Stimulated activated CD4-positive, alpha-beta T cell treated with anti-CD3 and anti-CD28 coated beads, Interleukin-4, amount 100 ng/mL, for 1 hour (primary cell): ENCODE data around the gene NLRP6.
"Not testable (repeated sequence)": the region's sequence is repeated elsewhere in the genome, so short reads cannot be mapped to it uniquely, and the experiment has no call there.

ENCODE experiments used
- DNase-seq: peaks from one replicate; pipeline ENCODE4 v3.0.0-alpha.2; 2020

The NLRP6 gene

DNA sequence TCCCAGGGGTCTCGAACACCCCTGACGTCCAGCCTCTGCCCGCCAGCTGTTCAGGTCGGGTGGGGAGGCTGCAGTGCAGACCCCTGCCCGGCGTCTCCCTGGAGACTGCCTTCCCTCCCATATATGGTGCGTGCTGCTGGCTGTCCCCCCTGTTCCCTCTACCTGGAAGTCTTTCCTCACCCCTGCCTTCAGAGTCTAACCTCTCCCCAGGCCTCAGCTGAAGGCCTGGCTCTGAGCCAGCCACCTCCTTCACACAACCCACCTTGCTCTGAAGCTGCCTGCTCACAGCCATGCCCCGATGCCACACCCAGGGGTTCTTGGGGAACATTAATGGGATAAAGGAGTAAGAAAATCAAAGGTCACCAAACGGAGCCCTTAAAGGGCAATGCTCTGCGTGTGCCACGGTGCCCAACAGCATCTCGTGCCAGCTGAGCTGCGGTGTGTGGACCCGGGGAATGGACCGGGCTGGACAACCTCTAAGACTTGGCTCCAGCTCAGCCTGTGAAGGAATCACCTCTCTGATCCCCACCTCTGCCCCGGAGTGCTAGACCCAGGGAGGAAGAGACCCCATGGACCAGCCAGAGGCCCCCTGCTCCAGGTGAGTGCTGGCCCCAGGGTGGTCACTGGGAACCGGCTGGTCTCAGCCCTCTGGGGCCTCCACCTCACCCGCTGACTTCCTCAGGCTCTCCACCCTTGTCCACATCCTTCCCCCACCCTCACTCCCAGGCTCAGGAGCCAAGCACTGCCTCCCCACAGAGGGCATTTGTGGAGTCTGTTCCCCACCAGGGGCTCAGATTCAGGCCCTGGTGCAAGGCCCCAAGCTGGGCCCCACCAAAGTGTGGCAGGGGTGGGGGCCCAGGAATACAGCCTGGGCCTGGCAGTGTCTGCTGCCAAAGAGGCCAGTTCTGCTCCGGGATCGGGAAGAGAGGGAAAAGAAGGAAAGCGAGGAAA lies at the start of gene NLRP6:
Gene NLRP6, plus strand, starts transcription at position 407 of the 951 bp plus-strand sequence. Its CDS starts 163 bp downstream, at position 570.
- DNase-seq: no peak

DNA sequence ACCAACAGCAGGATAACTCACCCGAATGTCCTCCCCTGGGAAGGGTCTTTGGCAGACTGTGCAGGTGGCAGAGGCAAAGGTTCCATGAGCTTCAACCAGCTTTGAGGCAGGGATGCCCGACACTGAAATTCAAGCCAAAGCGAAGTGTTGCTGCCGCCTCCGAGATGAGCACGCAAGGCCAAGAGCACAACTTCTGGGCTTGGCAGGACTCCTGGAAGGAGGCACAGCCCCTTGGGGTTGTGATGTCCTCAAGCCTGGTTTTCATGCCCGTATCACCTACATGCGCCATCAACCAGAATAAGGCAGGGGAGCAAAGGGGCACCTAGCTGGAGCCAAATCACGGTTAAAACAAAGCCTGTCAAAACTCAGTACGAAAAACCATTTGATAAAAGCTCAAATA lies 47.8 kb upstream of the NLRP6 start:
- DNase-seq: no peak

DNA sequence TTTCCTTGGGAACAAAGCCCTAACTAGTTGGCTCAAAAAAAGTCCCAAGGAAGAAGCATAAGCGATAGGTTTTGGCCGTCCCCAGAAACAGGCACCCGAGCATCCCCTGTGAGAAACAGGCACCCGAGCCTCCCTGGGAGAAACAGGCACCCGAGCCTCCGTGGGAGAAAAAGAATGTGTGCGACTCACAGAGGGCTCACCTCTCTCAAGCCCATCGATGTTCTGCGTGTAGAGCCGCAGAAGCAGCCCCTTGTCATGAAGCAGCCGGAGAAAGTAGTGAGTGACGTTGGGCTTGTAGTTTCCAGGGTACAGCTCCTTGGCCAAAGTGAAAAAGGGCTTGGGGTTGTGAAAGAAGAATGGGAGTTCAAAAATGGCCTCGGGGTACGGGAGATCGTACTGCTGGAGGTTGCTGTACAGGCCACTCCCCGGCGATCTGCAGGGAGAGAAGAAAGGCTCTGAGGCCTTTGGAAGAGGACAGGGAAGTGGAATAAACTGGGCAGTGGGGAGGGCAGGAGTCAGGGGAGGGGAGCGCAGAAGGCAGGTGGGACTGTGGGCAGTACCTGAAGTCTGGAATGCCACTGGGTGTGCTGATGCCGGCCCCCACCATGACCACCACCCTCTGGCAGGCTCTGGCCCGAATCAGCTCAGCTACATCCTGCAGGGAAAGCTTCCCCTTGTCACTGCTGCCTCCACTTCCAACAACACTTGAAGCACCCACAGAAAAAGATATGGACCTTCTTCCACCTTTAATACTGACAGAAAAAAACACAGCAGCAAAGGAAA lies 45.2 kb upstream of the NLRP6 start:
- DNase-seq: no peak

DNA sequence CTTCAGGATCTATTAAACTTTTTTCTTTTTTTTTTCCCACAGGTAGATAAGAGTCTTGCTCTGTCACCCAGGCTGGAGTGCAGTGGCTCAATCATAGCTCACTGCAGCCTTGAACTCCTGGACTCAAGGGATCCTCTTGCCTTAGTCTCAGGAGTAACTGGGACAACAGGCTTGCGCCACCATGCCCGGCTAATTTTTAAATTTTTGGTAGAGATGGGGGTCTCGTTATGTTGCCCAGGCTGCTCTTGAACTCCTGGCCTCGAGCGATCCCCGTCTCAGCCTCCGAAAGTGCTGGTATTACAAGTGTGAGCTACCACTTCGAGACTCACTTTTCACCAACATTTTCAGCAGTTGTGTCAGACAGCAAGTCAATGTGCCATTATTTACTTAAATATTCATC lies 43.0 kb upstream of the NLRP6 start:
- no peak for DNase-seq

DNA sequence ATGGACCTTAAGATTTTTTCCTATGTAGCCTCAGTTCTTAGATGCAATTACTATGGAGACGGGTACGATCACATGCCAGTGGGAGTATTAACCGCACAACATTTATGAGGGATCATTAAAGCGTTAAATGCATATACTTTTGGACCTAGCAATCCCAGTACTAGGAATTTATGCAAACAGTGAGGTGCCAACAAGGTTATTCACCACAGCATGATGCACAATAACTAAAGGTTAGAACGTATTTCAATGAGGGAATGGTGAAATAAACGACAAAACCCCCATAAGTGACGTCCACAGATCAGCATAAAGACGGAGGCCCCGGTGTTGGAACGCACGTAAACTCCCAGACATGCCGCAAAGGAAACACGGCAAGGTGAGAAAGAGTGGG lies 42.6 kb upstream of the NLRP6 start:
- DNase-seq: peak; percentile 66

DNA sequence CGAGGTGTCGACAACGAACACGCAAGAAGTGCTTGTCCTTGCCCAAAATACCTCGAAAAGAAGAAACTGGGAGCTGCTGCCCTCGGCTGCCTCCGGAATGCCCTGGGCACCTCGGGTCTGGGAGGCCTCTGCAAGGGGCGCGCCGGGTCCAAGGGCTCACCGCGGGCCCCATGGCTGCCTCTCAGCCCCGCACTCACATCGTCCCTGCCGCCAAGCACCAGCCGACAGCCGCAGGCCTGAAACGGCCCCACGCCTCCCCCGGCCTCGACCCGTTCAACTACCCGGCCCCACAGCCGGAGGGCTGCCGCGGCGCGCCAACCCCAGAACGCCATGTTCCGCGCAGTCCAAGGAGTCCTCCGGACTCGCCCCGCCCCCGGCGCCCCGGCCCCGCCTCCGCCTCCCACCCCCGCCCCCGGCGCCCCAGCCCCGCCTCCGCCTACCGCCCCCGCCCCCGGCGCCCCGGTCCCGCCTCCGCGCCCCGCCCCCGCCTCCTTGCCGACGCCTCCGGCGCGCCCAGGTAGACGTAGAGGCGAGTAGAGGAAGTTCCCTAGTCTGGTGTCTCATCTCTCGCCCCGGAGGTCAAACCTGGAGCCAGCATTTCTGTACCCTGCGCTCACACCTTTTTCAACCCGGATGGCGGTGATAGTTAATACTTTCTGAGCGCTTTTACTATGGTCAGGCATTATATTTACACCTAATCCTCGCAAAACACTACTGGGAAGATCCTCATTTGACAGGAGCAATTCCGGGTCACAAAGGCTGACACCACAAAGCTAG lies 42.0 kb upstream of the NLRP6 start, which contains the start of gene SIRT3:
Gene SIRT3, minus strand, starts transcription at position 346 of the 777 bp plus-strand sequence. Its CDS starts 14 bp downstream, at position 332.
- peak; percentile 76 for DNase-seq

DNA sequence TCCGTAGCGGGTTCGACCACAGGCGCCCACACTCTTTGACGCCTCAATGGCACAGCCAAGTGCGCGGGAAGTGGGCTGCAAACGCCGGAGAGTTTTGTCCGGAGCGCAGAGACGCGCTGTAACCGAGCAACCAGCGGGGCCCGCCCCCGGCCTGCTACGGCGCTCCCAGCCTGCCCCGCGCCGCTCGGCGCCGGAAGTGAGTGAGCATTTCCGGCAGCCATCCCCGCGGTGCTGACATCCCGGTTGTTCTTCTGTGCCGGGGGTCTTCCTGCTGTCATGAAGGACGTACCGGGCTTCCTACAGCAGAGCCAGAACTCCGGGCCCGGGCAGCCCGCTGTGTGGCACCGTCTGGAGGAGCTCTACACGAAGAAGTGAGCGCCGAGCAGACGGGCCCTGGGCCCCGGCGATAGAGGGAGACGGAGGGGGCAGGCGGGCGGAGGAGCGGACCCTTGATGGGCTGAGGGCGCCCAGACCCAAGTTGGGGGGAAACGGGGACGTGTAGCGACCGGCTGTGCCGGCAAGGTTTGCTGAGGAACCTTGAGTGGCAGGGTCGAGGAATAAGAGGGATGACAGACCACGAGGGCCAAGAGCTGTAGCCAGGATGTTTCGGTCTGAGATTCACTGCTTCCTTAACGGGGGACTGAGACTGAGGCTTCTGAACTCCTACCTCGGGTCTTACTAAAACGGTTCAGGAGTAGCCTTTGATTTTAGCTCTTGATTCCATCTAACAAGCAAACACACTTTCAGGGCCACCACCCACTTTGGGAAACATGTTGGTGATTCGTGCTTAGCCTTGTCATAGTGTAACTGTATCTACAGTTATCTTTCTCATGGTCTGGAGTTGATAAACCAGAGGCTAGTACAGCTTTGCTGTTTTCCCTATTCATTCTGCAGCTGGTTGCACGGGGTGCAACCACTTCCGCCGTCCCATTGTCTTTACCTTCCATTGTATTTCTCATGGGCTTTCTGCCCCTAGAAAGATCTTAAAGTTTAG lies 41.1 kb upstream of the NLRP6 start, which contains the start of gene PSMD13:
Gene PSMD13, plus strand, starts transcription at position 203 of the 994 bp plus-strand sequence. Its CDS starts 74 bp downstream, at position 277.
- DNase-seq: peak; percentile 89

DNA sequence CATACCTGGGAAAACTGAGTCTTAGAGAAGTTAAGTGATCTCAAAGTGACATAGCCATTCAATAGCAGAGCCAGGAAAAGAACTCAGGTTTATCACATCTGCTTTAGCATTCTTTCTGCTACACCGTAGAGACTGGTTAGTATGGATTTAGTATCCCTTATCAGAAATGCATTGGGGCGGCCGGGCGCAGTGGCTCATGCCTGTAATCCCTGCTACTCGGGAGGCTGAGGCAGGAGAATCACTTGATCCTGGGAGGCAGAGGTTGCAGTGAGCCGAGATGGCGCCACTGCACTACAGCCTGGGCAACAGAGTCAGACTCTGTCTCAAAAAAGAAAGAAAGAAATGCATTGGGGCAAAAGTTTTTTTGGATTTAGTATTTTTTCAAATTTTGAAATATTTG lies 39.9 kb upstream of the NLRP6 start:
- not testable (repeated sequence) for DNase-seq

DNA sequence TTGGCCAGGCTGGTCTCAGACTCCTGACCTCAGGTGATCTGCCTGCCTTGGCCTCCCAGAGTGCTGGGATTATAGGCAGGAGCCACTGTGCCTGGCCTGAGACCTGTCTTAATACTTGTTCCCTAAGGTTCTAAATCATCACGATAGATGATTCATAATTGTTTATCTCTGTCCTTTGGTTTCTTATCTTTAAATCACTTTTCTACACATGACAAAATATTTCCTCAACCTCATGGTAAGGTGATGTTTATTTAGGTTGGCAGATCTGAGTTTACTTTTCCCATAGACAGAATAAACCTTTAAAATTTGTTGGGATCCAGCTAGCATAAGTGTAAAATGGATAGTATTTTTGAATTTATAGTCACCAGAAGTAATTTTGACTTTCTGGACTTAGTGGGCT lies 37.9 kb upstream of the NLRP6 start:
- DNase-seq: no peak

DNA sequence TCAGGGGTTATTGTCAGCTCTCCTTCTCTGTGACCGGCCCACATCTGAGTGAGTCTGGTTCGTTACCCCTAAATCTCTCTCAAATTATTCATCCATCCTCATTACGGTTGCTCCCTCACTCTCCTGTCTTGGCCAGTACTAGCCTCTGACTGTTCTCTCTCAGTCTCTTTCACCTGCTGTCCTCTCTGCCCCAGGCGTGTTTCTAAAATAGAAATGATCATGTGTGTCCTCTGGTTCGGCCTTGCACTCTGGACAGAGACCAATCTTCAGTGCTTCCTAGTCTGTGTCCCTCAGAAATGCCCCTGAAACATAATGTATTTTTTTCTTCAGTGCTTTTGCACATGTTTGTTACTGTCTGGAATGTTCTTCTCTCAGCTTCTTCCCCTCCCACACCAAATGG lies 36.6 kb upstream of the NLRP6 start:
- DNase-seq: no peak

DNA sequence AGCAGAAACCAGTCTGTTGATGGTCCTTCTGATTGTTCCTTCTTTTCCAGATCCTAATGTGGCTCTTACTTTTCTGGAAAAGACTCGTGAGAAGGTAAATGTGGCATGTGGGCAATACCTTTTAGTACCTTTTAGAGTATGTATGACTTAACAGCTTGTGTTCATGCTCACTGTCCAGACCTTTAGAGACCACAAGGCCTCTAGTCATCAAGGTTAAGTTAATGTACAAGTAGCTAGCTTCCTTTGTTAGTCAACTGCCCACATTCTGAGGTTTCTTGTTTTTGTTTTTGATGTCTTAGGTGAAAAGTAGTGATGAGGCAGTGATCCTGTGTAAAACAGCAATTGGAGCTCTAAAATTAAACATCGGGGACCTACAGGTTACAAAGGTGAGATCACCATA lies 33.8 kb upstream of the NLRP6 start:
- no peak for DNase-seq

DNA sequence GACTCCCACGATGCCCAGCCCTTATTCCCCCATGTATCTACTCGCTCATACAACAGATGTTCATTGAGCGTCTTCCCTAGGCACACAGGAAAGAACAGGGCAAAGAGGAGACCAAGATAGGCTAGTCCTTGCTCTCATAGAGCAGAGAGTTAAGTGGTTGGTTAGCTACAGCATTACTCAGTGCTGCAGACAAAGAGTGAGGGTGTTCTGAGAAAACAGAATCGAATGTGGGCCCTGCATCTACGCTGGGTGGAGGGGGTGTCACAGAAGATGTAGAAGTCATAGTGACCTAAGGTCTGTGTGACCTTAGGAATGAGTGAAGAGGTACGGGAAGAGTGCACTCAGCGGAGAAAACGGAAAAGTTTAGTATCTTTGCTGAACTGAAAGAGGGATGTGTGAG lies 29.1 kb upstream of the NLRP6 start:
- DNase-seq: no peak

DNA sequence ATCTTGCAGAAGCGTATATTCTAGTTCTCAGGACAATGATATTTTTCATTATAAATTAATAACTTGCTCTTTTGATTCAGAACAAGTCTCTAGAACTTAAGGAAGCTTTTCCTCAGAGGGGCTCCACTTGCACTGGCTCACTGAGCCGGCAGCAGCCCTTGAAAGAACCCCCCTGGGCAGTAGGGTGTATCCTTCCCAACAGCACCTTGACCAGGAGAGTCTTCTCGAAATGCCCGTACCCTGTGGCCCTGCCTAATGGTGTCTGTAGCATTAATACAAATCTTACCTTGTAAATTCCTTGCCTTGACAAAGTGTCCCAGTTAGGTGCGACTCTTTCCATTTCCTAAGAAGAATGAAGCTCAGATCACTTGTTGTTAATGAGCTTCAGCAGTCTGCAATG lies 27.9 kb upstream of the NLRP6 start:
- no peak for DNase-seq

DNA sequence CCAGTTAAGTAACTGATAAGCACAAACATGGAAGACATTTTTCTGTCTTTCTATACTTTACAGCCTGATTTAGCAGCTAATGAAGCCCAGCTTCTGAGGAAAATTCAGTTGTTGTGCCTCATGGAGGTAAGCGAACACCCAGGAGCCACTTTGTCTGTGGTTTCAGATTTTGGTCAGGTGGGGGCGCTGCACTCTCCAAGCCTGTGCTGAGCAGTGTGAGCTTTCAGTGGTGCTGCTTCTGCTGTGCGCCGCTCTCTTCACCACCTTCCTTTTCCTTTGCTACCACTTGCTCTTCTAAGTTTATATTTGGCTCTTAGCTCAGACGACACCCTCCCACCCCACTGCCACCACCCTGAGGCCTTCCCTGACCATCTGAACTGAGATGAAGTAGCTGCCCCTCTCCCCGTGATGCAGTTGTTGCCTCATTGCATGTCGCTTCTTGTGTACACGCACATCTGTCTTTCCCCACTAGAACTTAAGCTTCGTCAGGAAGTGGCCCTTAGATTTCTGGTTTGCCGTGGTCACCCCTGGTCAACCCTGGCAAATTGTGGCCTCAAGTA lies 27.4 kb upstream of the NLRP6 start:
- peak; percentile 75 for DNase-seq

DNA sequence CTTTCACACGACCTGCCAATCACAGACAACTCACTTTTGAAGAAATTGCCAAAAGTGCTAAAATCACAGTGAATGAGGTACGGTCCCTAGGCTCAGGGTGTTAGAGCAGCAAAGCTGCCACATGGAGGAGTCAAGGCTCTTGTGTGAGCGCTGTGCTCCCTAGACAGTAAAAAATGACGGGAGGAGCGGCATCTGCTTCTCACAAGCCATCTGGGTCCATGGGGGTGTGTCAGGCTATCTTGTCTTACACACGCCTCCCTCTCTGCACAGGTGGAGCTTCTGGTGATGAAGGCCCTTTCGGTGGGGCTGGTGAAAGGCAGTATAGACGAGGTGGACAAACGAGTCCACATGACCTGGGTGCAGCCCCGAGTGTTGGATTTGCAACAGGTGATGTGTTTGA lies 26.7 kb upstream of the NLRP6 start:
- no peak for DNase-seq

DNA sequence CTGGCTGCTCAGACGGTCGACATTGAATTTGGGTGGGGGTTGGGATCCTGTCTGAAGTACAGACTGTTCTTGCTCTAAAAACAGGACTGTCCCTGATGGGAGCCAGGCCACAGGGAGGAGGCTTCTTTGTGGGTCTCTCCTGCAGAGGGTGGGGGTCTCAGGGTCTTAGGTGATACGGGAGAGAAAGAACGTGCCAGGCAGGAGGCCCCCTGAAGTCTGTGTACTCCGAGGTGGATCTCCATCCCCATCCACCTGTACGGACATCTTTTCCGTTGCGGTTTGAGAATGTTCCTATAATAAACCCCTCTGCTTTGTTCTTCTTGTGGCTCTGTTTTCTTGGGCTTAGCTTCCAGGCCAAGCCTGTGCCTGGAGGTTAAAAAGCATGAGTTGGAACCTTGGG lies 25.5 kb upstream of the NLRP6 start:
- no peak for DNase-seq

DNA sequence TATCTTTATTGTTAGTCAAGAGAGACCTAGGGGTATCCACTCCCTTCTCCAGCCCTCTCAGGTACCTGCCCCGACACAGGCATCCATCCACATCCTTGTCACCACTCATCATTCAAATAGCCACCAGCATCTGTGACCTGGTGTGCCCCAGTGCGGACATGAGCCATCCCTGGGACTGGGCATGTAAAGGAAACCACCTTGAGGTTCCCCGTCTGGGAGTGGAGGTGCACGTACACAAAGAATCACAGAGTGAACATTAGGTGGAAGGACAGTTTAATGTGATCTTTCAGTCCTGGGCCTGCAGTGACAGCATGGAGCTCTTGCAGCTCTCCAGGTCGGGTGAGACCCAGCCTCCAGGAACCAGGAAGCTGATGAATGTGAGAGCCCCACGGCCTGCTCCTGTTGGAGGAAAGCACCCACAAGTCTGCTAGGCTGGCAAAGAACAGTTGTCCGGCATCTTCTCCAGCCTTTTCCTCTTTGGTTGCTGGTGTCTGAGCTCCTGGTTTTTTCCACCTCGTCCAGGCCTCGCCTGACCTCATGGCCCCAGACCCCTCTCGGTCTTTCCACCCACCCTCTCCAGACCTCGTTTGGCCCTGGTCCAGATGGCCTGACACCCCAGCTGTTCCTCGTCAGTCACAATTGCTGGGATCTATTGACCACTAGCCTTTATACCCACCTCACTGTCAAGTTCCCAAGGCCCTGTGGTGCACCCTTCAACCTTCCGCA lies 24.9 kb upstream of the NLRP6 start:
- DNase-seq: no peak

DNA sequence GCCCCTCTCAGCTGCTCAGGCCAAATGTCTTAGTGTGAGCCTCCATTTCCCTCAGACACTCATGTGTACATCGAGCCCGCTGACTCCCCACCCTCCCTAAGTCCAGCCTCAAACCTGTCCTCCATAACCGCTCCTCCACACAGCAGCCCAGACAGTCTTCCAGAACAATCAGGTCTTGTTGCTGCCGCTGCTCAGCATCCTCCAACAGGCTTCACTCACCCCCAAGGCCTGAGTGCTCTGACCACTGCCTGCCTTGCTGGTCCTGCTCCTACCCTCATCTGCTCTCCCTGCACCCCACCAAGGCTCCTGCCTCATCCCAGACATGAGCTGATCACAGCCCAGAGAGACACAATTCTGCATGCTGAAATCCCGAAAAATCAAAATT lies 24.3 kb upstream of the NLRP6 start:
- no peak for DNase-seq

DNA sequence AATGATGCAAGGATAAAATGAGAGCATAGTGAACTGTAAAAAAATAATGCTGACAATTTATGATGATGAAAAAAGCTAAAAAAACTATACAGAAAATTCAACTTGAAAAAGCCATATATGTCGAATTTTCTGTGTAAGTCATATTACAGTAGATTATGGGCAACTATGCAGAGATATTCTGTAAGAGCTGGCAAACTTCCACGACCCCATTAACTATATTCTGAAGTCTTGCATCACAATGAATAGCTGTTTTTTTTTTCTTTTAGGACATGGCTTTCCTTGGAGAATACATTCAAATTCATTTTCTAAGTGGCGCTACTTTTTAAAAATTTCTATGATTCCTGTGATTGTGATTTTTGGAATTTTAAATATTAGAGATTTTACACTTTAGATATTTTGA lies 23.0 kb upstream of the NLRP6 start:
- DNase-seq: no peak

DNA sequence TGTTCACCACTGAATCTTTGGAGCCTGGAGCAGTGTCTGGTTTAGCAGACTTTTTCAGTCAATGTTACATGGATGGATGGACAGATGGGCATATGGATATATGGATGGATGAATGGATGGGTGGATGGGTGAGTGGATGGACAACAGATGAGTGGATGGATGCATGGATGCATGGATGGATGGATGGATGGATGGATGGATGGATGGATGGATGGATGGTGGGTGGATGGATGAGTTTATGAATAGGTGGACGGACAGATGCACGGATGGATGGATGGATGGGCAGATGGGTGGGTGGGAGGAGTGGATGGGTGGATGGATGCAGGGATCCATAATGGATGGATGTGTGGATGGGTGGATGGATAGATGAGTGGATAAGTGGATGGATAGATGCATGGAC lies 22.4 kb upstream of the NLRP6 start:
- no peak for DNase-seq
